Stimulated activated naive CD8-positive, alpha-beta T cell treated with anti-CD3 and anti-CD28 coated beads, Interleukin-15, Interleukin-2, amounts not matched to agents 100 U/mL and 50 U/mL, for 24 hours (primary cell): ENCODE data around the gene MAST2.
"Not testable (repeated sequence)": the region's sequence is repeated elsewhere in the genome, so short reads cannot be mapped to it uniquely, and the experiment has no call there.

ENCODE experiments used
- ATAC-seq: fragments of 150-1000 bp; cut with Tn5 transposase; one replicate; pipeline ENCODE4 v1.10.0; 2021
- DNase-seq: peaks from one replicate; pipeline ENCODE4 v3.0.0; 2021

The MAST2 gene

DNA sequence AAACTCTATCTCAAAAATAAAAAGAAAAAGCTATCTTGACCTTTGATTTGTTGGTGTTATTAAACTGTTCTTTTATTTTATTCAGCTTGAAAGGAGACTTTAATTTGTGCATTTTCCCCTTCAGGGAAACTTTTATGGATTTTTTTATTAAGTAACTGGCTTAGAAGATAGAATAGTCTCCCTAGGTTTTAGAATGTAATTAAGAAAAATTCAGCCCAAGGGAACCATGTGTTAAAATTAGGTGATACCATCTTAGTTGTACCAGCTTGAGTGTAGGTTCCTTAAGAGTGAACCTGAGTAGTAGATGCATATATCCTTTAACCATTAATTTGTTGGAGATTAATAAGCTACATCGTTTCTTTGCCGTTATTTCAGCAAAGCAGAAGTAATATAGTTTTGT lies 11.4 kb downstream of the MAST2 start:
- DNase-seq (no peak), ATAC-seq (no peak)

DNA sequence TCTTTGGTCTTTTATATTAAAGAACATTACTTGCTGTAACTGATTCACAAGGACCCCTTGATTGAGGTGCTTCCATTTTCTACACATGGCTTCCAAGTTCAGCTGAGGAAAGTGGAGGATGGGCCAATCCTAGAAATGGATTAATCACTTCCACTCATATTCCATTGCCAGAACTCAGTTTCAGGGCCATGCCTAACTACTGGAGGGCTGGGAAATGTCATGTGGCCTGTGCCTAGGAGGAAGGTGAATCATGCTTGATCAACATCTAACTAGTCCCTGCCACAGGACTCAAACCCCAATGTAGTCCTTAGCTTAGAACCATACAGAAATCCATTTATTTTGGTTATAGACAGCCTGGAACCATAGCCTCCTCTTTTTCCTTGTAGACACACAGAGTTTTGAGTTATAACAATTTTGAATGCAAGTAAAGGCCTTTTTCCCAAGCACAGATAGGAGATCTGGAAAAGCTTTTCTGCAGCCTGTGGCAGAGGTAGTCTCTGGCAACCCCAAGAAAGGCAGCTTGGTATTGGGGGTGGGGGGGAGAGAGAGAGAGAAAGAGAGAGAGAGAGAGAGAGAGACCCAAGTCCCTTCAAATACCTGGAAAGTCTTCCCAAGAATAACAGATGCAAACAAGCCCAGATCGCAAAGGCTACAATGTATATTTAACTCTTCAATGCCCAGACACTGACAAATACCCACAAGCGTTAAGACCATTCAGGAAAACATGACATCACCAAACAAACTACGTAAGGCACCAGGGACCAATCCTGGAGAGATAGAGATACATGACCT lies 12.5 kb downstream of the MAST2 start:
- DNase-seq (no peak), ATAC-seq (no peak)

DNA sequence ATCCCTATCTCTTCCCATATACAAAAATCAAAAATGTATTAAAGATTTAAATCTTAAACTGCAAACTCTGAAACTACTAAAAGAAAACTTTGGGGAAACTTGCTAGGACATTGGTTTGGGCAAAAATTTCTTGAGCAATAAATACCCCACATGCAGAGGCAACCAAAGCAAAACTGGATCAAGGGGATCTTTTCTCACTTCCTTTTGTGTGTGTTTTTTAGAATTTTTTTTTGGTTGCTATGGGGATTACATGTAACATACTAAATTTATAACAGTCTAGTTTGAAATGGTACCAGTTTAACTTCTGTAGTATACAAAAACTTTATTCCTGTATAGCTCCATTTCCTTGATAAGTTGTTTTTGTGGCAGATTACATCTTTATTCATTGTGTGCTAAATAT lies 16.8 kb downstream of the MAST2 start:
- no peak for ATAC-seq
- no peak for DNase-seq

DNA sequence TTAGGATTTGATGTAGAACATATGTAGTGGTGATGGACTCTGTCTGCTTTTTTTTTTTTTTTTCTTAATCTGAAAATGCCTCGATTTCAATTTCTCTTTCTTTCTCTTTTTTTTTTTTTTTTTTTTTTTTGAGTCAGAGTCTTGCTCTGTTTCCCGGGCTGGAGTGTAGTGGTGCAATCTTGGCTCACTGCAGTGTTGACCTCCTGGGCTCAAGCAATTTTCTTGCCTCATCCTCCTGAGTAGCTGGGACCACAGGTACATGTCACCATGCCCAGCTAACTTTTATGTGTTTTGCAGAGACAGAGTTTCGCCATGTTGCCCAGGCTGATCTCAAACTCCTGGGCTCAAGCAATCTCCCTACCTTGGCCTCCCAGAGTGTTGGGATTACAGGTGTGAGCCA lies 17.4 kb downstream of the MAST2 start:
- DNase-seq (no peak), ATAC-seq (no peak)

DNA sequence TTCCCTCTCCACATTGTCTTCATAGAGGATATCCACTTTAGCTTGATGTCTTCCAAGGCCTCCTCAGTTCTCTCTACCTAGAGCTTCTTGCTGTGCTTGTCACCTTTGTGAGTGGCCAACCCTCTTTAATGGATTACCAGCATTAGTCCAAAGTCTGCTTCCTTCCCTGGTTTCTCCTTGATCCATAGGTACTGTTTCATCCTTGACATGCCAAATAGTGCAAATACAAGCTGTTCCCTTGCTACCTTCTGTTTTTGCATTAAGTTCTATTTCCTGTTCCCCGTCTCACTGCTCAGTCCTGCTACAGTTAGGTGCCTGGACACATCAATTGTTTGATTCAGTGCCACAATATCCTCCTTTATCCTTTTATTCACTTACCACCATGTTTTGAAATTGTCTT lies 19.2 kb downstream of the MAST2 start:
- ATAC-seq (no peak), DNase-seq (no peak)

DNA sequence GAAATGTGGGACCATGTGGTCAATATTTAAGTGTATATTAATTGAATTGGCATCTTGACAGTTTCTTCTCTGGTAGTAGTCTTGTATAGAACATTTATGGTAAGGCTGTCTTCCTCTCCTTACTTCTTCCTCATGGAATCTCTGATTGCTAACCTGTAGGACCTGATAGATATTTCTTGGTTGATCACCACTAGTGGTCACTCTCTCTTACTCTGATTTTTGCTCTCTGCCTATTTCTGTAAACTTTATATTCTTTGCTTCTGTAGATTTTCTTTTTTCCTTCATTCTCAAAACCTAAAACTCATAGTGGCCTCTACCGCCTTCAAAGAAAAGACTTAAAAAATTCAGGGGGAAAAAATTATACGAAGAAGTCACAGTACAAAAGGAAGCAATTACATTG lies 21.2 kb downstream of the MAST2 start:
- DNase-seq: no peak
- ATAC-seq: no peak

DNA sequence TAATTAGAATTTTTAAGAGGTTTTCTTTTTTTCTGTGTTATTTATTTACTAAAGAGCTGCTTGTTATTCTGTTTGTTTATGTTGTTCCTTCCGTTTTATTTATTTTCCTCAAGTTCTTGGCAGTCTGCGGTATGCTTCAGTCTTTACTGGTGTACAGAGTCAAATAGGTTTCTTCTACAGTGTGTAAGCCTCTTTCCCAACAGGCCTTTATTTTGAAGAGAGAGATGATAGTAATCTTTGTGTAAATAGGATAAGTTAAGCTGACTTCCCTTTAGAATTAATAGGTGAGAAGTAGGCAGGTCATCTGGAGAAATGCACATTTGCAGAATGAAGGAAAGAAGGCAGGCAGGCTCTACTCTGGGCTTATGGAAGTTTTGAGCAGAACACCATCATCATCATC lies 23.8 kb downstream of the MAST2 start:
- DNase-seq: no peak

DNA sequence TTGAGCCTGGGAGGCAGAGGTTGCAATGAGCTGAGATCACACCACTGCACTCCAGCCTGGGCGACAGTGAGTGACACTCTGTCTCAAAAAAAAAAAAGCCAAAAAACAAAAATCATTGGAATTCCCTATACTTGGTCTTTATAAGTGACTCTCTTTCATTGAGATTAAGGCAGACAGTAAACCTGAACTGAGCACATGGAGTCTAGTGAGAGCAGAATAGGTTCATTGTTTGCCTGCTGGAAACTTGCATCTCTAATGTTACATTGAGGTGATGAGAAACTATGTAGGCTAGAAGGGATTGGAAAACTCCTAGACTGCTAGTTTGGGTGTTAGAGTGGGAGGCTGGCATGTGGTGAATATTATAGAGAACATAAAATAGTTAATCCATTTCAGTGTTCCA lies 25.4 kb downstream of the MAST2 start:
- no peak for DNase-seq
- ATAC-seq: no peak

More for the DNA sequence above, 23.8 kb downstream of the MAST2 start:
- ATAC-seq: no peak

DNA sequence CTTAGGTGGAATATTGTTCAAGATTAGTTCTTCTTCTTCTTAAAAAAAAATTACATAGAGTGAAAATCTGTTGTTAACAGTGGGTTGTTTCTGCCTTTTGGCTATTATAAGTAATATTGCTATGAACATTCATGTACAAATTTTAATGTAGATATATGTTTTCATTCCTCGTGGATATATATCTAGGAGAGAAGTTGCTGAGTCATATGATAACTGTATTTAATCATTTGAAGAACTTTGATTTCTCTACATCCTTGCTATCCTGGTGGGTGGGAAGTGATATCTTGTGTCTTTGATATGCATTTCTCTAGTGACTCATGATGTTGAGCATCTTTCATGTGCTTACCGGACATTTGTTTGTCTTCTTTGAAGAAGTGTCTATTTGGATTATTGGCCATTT lies 29.9 kb downstream of the MAST2 start:
- ATAC-seq: no peak

DNA sequence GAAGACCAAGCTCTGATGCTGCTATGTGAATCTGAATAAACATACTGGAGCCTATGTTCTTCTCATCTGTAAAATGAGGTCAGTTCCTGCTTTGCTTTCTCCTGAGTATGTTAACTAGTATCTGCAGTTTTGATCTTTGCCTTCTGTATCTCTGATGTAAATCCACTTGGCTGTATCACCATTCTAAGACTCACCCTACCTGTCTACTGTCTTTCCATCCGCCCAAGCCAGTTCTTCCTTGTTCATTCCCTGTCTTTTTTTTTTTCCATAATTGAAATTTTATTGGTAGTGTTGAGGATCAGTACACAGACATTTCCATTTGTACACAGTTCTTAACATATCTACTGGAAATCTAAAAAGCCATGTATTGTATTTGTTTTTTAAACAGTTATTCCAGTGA lies 31.3 kb downstream of the MAST2 start:
- ATAC-seq (no peak), DNase-seq (no peak)

More for the DNA sequence above, 29.9 kb downstream of the MAST2 start:
- DNase-seq: no peak

DNA sequence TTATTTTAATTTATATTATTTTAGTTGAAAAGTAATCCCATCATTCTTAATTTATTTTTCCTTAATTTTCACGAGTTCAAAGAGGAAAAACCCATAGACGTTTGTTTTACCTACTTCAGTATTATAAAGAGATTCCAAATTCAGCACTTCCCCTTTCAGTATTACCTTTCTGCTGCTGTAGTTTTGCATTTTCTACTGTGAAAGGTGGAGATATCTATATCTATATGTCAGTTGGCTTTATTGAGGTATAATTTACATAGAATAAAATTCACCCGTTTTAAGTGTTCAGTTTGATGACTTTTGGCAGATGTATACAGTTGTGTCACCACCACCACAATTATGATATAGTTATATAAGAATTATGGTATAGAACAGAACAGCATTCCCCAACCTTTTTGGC lies 33.0 kb downstream of the MAST2 start:
- DNase-seq (no peak), ATAC-seq (no peak)

DNA sequence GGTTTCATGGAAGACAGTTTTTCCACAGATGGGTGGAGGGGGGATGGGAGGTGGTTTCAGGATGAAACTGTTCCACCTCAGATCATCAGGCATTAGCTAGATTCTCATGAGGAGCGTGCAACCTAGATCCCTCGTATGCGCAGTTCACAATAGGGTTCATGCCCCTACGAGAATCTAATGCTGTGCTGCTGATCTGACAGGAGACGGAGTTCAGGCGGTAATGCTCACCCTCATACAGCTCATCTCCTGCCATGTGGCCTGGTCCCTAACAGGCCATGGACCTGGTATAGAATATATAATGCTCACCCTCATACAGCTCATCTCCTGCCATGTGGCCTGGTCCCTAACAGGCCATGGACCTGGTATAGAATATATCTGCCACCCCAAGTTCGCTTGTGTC lies 33.4 kb downstream of the MAST2 start:
- not testable (repeated sequence) for ATAC-seq, DNase-seq

DNA sequence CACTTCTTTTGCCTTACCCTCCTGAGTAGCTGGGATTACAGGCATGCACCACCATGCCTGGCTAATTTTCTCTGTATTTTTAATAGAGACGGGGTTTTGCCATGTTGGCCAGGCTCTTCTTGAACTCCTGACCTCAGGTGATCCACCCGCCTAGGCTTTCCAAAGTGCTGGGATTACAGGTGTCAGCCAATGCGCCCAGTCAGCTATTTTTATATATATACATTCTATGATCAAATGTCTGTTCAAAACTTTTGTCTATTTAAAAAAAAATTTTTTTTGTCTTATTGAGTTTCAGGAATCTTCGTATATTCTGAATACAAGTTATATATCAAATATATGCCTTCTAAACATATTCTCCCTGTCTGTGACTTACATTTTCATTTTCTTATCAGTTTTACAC lies 34.9 kb downstream of the MAST2 start:
- not testable (repeated sequence) for DNase-seq, ATAC-seq

DNA sequence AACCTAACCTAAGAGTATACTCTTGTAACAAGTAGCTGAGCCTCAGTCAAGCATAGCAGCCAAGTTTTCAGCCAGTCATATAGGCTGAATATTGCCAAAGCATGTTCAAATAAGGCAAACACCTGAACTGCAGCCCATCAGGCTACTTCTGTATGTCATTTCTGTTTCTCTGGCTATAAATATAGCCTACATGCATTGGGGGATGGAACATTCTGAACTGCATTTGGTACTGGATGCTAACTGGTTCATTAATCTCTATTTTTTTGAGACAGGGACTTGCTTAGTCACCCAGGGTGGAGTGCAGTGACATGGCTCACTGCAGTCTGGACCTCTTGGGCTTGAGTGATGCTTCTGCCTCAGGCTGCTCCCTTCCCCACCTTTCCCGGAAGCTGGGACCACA lies 37.3 kb downstream of the MAST2 start:
- ATAC-seq: no peak

DNA sequence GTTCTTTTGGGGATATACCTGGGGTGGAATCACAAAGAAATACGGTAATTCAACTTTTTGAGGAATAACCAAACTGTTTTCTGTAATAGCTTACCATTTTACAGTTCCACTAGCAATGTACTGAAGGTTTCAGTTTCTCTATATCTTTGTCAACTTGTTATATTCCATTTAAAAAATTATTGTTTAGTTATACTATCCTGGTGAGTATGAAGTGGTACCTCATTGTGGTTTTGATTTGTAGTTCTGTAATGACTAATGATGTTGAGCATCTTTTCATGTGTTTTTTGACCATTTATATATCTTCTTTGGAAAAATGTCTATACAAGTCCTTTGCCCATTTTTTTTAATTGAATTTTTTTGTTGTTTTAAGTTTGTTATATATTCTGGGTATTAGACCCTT lies 39.4 kb downstream of the MAST2 start:
- DNase-seq (no peak), ATAC-seq (peak; percentile 55)

More for the DNA sequence above, 37.3 kb downstream of the MAST2 start:
- no peak for DNase-seq

DNA sequence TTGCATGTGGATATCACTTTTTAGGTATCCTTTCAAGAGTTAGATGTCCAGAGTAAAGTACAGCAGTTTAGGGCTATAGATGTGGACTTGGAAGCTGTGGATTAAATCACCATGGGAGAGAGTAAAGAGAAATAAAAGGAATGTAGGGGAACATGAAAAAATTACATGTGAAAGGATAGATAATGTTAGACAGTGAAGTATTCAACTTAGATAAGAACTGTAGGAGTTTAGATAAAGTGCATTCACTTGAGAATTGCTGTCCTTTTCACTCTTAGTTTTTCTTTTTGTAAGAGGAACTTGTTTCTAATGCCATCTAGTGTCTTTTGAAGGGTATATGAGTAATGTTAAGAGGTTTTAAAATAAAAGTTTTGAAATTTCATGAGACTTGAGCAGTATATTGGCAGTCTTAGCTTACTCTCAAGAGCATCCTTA lies 40.1 kb downstream of the MAST2 start:
- ATAC-seq (no peak), DNase-seq (no peak)

DNA sequence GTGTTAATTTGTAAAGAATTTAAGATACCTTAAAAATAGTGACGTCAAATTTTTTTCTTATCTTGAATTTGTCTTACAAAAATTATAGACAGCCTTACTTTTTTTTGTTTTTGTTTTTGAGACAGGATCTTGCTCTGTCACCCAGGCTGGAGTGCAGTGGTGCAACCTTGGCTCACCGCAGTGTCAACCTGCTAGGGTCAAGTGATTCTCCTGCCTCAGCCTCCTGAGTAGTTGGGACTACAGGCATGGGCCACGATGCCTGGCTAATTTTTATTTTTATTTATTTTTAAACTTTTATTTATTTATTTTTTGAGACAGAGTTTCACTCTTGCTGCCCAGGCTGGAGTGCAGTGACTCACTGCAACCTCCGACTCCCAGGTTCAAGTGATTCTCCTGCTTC lies 40.6 kb downstream of the MAST2 start:
- DNase-seq, ATAC-seq: not testable (repeated sequence)

DNA sequence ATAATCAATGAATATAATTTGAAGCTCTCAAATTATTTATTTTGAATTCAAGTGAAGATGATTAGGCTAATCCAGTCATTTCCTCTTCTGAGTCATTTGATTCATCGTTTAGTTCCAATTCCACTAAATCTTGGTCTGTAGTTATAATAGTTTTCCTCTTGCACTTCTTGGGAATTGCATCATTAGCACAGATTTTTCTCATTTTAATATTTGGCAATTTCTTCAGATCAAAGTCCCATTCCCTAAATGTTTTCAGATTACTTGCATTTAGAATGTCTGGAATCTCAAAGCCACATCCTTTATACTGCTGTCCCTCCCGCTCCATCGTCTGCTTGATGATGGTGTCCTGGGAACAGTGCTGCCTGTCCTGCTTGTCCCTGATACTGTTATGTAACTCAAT lies 43.5 kb downstream of the MAST2 start:
- DNase-seq (no peak), ATAC-seq (no peak)

DNA sequence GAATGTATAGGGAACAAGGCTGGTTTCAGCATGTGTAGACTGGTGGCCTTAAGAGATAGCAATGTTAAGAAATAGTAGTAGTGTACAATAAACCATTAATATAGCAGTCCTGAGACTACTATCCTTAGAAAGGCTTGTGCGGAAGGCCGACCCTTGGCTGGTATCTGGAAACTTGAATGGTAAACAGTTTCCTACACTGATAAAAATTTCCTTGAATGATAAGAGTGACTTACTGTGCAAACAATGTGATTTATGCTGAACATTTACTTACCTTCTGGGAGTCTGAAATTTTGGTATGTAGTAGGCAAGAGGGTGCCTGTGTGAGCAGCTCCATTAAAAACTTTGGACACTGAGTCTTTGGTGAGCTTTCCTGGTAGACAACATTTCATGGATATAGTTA lies 44.7 kb downstream of the MAST2 start:
- ATAC-seq: no peak

DNA sequence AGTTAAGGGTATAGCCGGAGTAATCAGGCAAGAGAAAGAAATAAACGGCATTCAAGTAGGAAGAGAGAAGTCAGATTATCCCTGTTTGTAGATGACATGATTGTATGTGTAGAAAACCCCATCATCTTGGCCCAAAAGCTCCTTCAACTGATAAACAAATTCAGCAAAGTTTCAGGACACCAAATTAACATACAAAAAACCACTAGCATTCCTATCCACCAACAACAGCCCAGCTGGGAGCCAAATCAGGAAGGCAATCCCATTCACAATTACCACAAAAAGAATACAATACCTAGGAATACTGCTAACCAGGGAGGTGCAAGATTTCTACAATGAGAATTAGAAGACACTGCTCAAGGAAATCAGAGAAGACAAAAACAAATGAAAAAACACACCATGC lies 45.3 kb downstream of the MAST2 start:
- no peak for ATAC-seq
- DNase-seq: no peak

More for the DNA sequence above, 44.7 kb downstream of the MAST2 start:
- no peak for DNase-seq

DNA sequence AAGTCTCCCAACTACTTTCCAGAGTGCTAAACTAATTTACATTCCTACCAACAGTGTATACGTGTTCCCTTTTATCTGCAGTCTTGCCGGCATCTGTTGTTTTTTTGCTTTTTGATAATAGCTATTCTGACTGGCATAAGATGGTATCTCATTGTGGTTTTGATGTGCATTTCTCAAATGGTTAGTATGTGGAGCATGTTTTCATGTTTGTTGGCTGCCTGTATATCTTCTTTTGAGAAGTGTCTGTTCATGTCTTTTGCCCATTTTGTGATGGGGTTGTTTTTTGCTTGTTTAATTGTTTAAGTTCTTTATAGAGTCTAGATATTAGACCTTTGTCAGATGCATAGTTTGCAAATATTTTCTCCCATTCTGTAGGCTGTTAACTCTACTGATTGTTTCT lies 46.6 kb downstream of the MAST2 start:
- DNase-seq: no peak

DNA sequence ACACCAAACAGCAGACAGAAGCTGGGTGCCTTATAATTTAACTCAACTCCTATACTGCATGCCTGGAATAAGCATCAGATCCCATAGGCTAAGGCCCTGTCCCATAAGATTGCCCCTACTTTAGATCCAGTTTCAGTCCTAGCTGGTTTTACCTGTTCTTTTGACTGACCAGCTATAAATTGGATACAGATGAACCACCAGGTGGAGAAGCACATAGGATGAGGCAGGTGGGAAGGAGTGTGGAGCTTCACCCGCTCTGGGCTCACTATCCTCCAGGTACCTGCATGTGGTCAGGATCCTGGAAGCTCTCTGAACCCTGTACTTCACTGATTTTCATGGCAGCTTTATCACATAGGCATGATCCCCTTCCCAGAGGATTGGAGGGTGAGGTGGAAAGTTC lies 51.3 kb downstream of the MAST2 start:
- no peak for ATAC-seq
- DNase-seq: no peak

More for the DNA sequence above, 46.6 kb downstream of the MAST2 start:
- ATAC-seq: no peak

DNA sequence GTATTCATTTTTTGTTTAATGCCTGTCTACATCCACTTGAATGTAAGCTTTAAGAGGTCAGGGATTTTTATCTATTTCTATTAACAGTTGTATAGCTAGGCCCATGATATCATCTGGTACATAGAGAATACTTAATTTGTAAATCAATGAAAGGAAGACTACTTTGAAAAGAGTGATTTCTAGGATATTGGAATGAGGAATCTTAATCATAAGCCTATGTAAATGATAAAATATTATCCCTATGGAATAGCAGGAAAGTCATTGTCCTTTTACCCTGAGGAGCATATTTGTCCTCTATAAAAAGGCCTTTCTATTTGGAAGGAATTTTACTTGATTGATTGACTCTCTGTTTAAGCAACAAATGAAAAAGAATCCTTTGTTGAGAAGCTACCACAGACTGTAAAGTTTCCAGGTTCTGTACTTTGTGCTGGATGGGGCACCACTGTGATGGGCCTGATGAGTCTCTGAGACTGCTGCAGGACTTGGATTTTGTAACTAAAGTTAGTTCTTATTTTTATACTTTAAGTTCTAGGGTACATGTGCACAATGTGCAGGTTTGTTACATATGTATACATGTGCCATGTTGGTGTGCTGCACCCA lies 53.8 kb downstream of the MAST2 start:
- ATAC-seq (no peak), DNase-seq (no peak)
